ENCODE results near the gene UCP2.
"Not testable (repeated sequence)": the region's sequence is repeated elsewhere in the genome, so short reads cannot be mapped to it uniquely, and the experiment has no call there.

UCP2 gene

DNA sequence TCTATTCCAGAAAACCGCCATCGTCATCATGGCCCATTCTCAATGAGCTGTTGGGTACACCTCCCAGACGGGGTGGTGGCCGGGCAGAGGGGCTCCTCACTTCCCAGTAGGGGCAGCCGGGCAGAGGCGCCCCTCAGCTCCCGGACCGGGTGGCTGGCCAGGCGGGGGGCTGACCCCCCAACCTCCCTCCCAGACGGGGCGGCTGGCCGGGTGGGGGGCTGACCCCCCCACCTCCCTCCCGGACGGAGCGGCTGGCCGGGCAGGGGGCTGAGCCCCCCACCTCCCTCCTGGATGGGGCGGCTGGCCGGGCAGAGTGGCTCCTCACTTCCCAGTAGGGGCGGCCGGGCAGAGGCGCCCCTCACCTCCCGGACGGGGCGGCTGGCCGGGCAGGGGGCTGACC, 46.6 kb downstream of the UCP2 start:
- not testable (repeated sequence) for DNase-seq

DNA sequence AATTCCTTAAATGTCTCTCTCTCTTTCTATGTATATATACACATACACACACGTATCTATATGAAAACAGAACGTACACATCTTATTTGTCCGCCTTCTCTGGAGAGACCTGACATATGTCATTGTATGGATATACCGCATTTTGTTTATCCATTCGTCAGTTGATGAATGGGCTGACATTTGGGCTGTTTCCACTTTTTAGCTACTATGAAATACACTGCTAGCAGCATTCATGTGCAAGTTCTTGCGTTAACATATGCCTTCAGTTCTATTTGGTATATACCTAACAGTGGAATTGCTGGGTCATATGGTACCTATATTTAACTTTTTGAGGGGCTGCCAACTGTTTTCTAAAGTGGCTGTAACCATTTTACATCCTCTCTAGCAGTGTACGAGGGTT, 49.9 kb downstream of the UCP2 start:
- DNase-seq = no peak

DNA sequence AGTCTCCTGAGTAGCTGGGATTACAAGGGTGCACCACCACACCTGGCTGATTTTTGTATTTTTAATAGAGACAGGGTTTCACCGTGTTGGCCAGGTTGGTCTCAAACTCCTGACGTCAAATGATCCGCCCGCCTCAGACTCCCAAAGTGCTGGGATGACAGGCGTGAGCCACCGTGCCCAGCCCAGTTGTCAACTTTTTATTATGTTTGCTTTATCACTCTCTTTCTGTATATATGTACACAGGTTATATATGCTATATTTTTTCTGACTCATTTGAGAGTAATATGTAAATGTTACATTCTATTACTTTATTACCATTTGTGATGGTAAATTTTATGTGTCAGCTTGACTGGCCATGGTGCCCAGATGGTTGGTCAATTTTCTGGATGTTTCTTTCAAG, 50.7 kb downstream of the UCP2 start:
- DNase-seq = no peak

DNA sequence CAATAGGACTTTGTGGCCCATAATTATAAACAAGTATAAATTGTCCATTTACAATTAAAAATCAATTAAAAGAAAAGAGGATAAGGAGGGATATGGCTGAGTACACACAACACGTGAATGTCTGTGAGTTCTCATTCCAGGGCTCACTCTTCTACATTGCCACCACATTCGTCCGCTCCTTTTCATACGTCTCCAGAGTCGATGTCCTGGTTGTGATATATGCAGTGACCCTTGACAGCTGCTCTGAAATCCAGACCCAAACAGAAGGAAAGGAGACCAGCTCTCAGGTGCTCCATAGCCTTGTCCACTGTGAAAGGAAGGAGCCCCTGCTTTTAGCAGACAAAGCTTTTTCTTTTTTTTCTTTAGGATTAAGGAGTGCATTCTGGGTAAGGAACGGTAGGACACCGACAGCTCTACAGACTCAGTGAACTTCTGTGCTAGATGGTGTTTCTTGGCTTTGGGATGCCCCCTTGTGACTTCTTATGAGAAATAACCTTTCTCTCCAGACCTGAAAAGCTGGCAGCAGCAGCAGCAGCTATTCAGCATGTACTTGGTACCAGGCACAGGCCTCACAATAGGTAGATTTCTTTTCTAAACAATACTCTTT, 51.5 kb downstream of the UCP2 start:
- DNase-seq = peak in 1 of 2 experiments; percentile 14

DNA sequence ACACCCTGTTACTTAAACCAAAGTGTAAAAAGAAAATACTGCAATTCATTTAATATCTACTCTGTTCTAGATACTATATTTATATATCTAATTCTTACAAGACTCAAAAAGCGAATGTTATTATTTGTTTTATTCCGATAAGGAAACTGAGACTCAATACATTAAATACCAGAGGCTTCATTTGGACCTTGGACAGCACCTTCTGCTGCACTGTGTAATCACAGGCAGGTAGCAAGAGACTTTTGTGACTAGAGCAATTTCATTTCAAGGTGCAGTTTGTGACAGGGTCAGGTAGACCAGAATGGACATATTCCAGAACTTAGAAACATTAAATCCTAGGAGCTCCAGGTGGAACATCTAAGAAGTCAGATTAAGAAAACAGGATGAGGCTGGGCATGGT, 53.3 kb downstream of the UCP2 start:
- DNase-seq = no peak

All from NCI-H1930 (cell line).